Lower leg skin (tissue), 3 donors: Measurements from ENCODE around the gene CD300LG.

ENCODE experiments used
- CTCF ChIP-seq, 3 donors: fragments of 450-650 bp; IDR thresholded peaks; one replicate each; pipeline ENCODE4 v1.5.1; 2016; ENCODE audit warnings: antibody characterized with exemption in 3 of 3, mild to moderate bottlenecking in 3 of 3, moderate library complexity in 2 of 3
- POLR2A ChIP-seq, 2 donors: fragments of 450-650 bp; IDR thresholded peaks; one replicate each; pipeline ENCODE4 v1.6.1; 2016 to 2017; ENCODE audit warnings: antibody characterized with exemption in 2 of 2, mild to moderate bottlenecking in 1 of 2, moderate library complexity in 1 of 2

GRCh38 chr17:43799047-43799446 is 47.9 kb upstream of the CD300LG start:
- TF ChIP-seq POLR2A (IDR thresholded peaks at IDR 0.05) (no peak), CTCF (IDR thresholded peaks at IDR 0.05) (no peak)
